Measurements from ENCODE around the gene TMEM248.

The TMEM248 gene

GRCh38 chr7:66930341-66930740 is 9.3 kb downstream of the TMEM248 start:
- no peak overlapping the region for H3K27ac ChIP-seq (ENCODE audit: low read depth, low read length)
- H3K9ac ChIP-seq (ENCODE audit: low read length): no peak overlapping the region
- peaks cover 2% of the 10 kb centered on the region for H3K36me3 ChIP-seq (ENCODE audit: control insufficient read depth, insufficient read depth, low read length)
- H3K27me3 ChIP-seq (ENCODE audit: control insufficient read depth, insufficient read depth, low read length): no peaks in the 10 kb centered on the region
- H3K4me1 ChIP-seq (ENCODE audit: control insufficient read depth, insufficient read depth, low read length): no peaks in the 10 kb centered on the region
- H3K4me3 ChIP-seq (ENCODE audit: low read length): no peak overlapping the region

- Histone ChIP-seq H3K4me3 (ENCODE audit: low read length) (no peak overlapping the region), H3K4me1 (ENCODE audit: control insufficient read depth, insufficient read depth, low read length) (no peaks in the 10 kb centered on the region), H3K27me3 (ENCODE audit: control insufficient read depth, insufficient read depth, low read length) (no peaks in the 10 kb centered on the region), H3K36me3 (ENCODE audit: control insufficient read depth, insufficient read depth, low read length) (peaks cover 2% of the 10 kb centered on the region), H3K27ac (ENCODE audit: low read depth, low read length) (no peak overlapping the region), H3K9ac (ENCODE audit: low read length) (no peak overlapping the region)
Observed at GRCh38 chr7:66933469-66933868, 12.4 kb downstream of the TMEM248 start.

DNA sequence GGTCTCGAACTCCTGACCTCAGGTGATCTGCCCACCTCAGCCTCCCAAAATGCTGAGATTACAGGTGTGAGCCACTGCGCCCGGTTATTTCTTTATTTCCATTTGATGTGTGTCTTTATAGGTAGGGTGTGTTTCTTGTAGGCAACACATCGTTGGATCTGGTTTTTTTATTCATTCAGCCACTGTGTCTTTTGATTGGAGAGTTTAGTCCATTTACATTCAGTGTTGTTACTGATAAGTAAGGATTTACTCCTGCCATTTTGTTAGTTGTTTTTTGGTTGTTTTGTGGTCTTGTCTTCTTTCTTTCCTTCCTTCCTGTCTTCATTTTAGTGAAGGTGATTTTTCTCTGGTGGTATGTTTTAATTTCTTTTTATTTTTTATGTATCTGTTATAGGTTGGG is 16.9 kb downstream of the TMEM248 start:
- Histone ChIP-seq H3K36me3 (ENCODE audit: control insufficient read depth, insufficient read depth, low read length) (no peaks in the 10 kb centered on the region), H3K27me3 (ENCODE audit: control insufficient read depth, insufficient read depth, low read length) (no peaks in the 10 kb centered on the region), H3K27ac (ENCODE audit: low read depth, low read length) (no peak overlapping the region), H3K9ac (ENCODE audit: low read length) (no peak overlapping the region), H3K4me3 (ENCODE audit: low read length) (no peak overlapping the region), H3K4me1 (ENCODE audit: control insufficient read depth, insufficient read depth, low read length) (no peaks in the 10 kb centered on the region)

DNA sequence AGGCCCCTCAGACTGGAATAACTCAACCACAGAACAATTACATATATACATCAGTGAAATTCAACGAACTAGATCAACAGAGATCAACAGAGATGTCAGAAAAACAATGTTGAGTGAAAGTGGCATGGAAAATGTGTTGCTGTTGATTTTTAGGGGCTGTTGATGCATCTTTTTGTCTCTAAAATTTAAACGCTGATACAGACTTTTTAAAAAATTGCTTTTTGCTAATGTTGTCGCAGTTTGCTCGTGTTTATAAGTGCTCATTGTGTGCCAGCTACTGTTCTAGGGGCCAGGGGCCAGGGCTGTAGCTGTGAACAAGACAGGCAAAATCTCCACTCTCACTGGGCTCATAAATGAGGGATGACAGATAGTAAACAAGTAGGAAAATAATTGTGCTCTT is 18.3 kb downstream of the TMEM248 start:
- H3K9ac ChIP-seq (ENCODE audit: low read length): no peak overlapping the region
- H3K4me3 ChIP-seq (ENCODE audit: low read length): no peak overlapping the region
- H3K36me3 ChIP-seq (ENCODE audit: control insufficient read depth, insufficient read depth, low read length): peaks cover 3% of the 10 kb centered on the region
- no peaks in the 10 kb centered on the region for H3K4me1 ChIP-seq (ENCODE audit: control insufficient read depth, insufficient read depth, low read length)
- no peaks in the 10 kb centered on the region for H3K27me3 ChIP-seq (ENCODE audit: control insufficient read depth, insufficient read depth, low read length)
- no peak overlapping the region for H3K27ac ChIP-seq (ENCODE audit: low read depth, low read length)

- no peaks in the 10 kb centered on the region for H3K4me1 ChIP-seq (ENCODE audit: control insufficient read depth, insufficient read depth, low read length)
- no peaks in the 10 kb centered on the region for H3K27me3 ChIP-seq (ENCODE audit: control insufficient read depth, insufficient read depth, low read length)
- no peak overlapping the region for H3K9ac ChIP-seq (ENCODE audit: low read length)
- H3K4me3 ChIP-seq (ENCODE audit: low read length): no peak overlapping the region
- H3K27ac ChIP-seq (ENCODE audit: low read depth, low read length): no peak overlapping the region
- H3K36me3 ChIP-seq (ENCODE audit: control insufficient read depth, insufficient read depth, low read length): peaks cover 23% of the 10 kb centered on the region
Observed at GRCh38 chr7:66946545-66946944, 25.5 kb downstream of the TMEM248 start.

DNA sequence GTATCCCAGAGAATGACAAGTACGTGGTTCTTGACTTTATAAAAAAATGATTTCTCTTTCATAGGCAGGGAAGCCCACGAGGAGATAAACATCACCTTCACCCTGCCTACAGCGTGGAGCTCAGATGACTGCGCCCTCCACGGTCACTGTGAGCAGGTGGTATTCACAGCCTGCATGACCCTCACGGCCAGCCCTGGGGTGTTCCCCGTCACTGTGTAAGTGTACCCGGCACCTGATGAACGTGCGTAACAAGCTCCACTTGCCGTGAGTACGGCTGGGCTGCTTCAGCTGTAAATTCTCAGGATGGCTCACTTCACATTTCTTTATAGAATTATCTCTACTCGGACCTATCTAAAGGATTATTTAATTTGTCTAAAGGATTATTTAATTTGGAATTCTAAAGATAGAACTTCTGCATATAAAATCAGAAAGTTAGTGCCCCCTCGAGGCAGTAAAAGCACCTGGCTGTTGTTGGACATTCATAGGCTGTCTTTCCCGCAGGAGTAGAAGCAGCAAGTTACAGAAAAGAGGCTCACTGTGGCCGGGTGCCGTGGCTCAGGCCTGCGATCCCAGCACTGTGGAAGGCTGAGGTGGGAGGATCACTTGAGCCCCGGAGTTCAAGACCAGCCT is 27.6 kb downstream of the TMEM248 start:
- no peak overlapping the region for H3K4me3 ChIP-seq (ENCODE audit: low read length)
- H3K27ac ChIP-seq (ENCODE audit: low read depth, low read length): no peak overlapping the region
- no peaks in the 10 kb centered on the region for H3K27me3 ChIP-seq (ENCODE audit: control insufficient read depth, insufficient read depth, low read length)
- peaks cover 30% of the 10 kb centered on the region for H3K36me3 ChIP-seq (ENCODE audit: control insufficient read depth, insufficient read depth, low read length)
- no peaks in the 10 kb centered on the region for H3K4me1 ChIP-seq (ENCODE audit: control insufficient read depth, insufficient read depth, low read length)
- H3K9ac ChIP-seq (ENCODE audit: low read length): no peak overlapping the region

- Histone ChIP-seq H3K27ac (ENCODE audit: low read depth, low read length) (no peak overlapping the region), H3K4me1 (ENCODE audit: control insufficient read depth, insufficient read depth, low read length) (no peaks in the 10 kb centered on the region), H3K36me3 (ENCODE audit: control insufficient read depth, insufficient read depth, low read length) (peaks cover 24% of the 10 kb centered on the region), H3K27me3 (ENCODE audit: control insufficient read depth, insufficient read depth, low read length) (no peaks in the 10 kb centered on the region), H3K4me3 (ENCODE audit: low read length) (no peak overlapping the region), H3K9ac (ENCODE audit: low read length) (no peak overlapping the region)
Observed at GRCh38 chr7:66950311-66950710, 29.3 kb downstream of the TMEM248 start.

GRCh38 chr7:66950763-66951162 is 29.7 kb downstream of the TMEM248 start:
- no peak overlapping the region for H3K27ac ChIP-seq (ENCODE audit: low read depth, low read length)
- no peak overlapping the region for H3K9ac ChIP-seq (ENCODE audit: low read length)
- H3K4me1 ChIP-seq (ENCODE audit: control insufficient read depth, insufficient read depth, low read length): no peaks in the 10 kb centered on the region
- no peaks in the 10 kb centered on the region for H3K27me3 ChIP-seq (ENCODE audit: control insufficient read depth, insufficient read depth, low read length)
- H3K36me3 ChIP-seq (ENCODE audit: control insufficient read depth, insufficient read depth, low read length): peaks cover 29% of the 10 kb centered on the region
- no peak overlapping the region for H3K4me3 ChIP-seq (ENCODE audit: low read length)

- H3K4me1 ChIP-seq (ENCODE audit: control insufficient read depth, insufficient read depth, low read length): no peaks in the 10 kb centered on the region
- H3K4me3 ChIP-seq (ENCODE audit: low read length): no peak overlapping the region
- no peak overlapping the region for H3K9ac ChIP-seq (ENCODE audit: low read length)
- peaks cover 30% of the 10 kb centered on the region for H3K36me3 ChIP-seq (ENCODE audit: control insufficient read depth, insufficient read depth, low read length)
- no peak overlapping the region for H3K27ac ChIP-seq (ENCODE audit: low read depth, low read length)
- H3K27me3 ChIP-seq (ENCODE audit: control insufficient read depth, insufficient read depth, low read length): no peaks in the 10 kb centered on the region
Observed at GRCh38 chr7:66952343-66953043, 31.5 kb downstream of the TMEM248 start.

GRCh38 chr7:66953044-66953427 is 32.0 kb downstream of the TMEM248 start:
- H3K27ac ChIP-seq (ENCODE audit: low read depth, low read length): no peak overlapping the region
- H3K9ac ChIP-seq (ENCODE audit: low read length): no peak overlapping the region
- no peak overlapping the region for H3K4me3 ChIP-seq (ENCODE audit: low read length)
- H3K4me1 ChIP-seq (ENCODE audit: control insufficient read depth, insufficient read depth, low read length): no peaks in the 10 kb centered on the region
- H3K36me3 ChIP-seq (ENCODE audit: control insufficient read depth, insufficient read depth, low read length): peaks cover 32% of the 10 kb centered on the region
- H3K27me3 ChIP-seq (ENCODE audit: control insufficient read depth, insufficient read depth, low read length): no peaks in the 10 kb centered on the region

DNA sequence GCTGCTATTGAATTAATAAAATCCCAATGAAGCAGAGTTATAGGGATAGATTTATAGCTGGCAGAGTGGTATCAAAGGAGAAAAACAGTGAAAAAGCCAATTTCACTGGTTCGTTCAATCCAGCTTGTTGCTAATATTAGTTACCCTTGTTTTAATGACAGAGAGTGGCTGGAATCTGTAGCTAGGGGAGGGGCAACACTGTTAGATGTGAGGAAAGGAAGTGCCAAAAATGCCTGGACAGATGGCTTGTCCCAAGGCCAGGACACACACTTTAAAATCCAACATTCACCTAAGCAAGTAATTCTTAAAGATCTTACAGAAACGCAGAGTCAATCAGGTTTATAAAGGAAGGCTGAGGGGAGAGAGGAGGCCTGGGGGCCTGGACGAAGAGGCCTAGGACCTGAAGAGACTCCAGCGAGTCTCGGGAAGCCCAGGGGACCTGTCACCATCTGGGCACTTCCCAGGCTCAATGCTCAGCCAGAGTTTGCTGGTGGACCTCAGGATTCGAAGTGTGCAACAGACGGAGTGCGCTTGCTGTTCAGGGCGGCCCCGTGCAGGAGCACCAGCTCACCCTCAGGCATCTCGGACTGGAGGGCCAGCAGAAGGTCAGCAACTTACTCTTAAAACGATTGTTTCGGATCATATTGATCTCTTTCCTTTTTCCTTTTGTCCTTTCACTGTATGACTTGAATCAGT is 36.7 kb downstream of the TMEM248 start:
- Histone ChIP-seq H3K4me1 (ENCODE audit: control insufficient read depth, insufficient read depth, low read length) (no peaks in the 10 kb centered on the region), H3K4me3 (ENCODE audit: low read length) (no peak overlapping the region), H3K36me3 (ENCODE audit: control insufficient read depth, insufficient read depth, low read length) (peaks cover 20% of the 10 kb centered on the region), H3K27ac (ENCODE audit: low read depth, low read length) (no peak overlapping the region), H3K27me3 (ENCODE audit: control insufficient read depth, insufficient read depth, low read length) (no peaks in the 10 kb centered on the region), H3K9ac (ENCODE audit: low read length) (no peak overlapping the region)

DNA sequence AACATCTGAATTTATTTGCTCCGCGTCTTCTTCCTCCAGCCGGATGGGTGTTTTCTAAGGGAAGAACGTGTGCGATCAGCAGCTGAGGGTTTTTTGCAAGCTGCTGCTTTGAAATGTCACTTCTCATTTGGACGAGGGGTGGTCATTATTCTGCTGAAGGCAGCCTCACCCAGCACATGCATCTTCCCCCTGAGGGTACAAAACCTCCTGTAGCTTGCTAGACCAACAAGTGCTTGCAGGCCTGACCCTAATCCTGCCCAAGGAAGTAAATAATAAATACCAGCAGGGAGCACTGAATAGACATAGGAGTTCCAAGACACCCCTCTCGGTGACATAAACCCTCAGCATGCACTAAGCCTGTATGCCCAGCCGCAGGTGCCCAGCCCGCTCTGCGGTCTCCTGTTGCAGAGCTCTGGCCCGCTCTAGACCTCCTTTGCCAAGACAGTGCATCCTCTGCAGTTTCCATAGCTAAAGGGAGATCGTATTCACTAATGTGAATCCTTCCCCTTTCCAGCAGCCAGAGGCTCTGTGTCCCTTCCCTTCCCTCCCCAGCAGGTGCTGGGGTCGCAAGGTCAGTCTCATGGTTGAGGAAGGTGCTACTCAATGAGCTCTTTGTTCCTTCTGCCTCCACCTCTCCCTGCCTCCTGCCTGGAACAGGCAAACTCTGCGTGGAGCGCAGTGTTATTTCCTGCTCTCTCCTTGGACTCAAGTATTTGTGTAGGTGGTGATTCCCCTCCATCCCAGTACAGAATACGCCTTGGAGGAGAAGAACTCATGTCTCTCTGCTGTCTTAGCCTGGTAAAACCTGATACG is 37.7 kb downstream of the TMEM248 start:
- Histone ChIP-seq H3K27me3 (ENCODE audit: control insufficient read depth, insufficient read depth, low read length) (no peaks in the 10 kb centered on the region), H3K36me3 (ENCODE audit: control insufficient read depth, insufficient read depth, low read length) (peaks cover 18% of the 10 kb centered on the region), H3K4me1 (ENCODE audit: control insufficient read depth, insufficient read depth, low read length) (no peaks in the 10 kb centered on the region), H3K4me3 (ENCODE audit: low read length) (no peak overlapping the region), H3K9ac (ENCODE audit: low read length) (no peak overlapping the region), H3K27ac (ENCODE audit: low read depth, low read length) (no peak overlapping the region)
